Ovary (tissue), 3 donors: ENCODE results near the gene ALPG.

Experiments used
- POLR2A ChIP-seq: fragments of 450-650 bp; IDR thresholded peaks from one replicate; pipeline ENCODE4 v1.6.1; 2017; ENCODE audit warnings: antibody characterized with exemption, mild to moderate bottlenecking, moderate library complexity
- TF ChIP-seq, protein P1 (sequence below), 3 donors: fragments of 450-650 bp in 2 of 3; fragments of 200-600 bp in 1 of 3; IDR thresholded peaks; one replicate each; pipeline versions ENCODE4 v1.5.1 to v1.8.0; 2016 to 2022; ENCODE audit warnings: antibody characterized with exemption in 3 of 3, mild to moderate bottlenecking in 1 of 3
- donor health status: DM: no; HTN: no; CAD: no.

- TF ChIP-seq, protein P1, sequence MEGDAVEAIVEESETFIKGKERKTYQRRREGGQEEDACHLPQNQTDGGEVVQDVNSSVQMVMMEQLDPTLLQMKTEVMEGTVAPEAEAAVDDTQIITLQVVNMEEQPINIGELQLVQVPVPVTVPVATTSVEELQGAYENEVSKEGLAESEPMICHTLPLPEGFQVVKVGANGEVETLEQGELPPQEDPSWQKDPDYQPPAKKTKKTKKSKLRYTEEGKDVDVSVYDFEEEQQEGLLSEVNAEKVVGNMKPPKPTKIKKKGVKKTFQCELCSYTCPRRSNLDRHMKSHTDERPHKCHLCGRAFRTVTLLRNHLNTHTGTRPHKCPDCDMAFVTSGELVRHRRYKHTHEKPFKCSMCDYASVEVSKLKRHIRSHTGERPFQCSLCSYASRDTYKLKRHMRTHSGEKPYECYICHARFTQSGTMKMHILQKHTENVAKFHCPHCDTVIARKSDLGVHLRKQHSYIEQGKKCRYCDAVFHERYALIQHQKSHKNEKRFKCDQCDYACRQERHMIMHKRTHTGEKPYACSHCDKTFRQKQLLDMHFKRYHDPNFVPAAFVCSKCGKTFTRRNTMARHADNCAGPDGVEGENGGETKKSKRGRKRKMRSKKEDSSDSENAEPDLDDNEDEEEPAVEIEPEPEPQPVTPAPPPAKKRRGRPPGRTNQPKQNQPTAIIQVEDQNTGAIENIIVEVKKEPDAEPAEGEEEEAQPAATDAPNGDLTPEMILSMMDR (IDR thresholded peaks at IDR 0.05) = no peak
- TF ChIP-seq POLR2A = no peak
Measured at GRCh38 chr2:232376713-232377112, 29.9 kb upstream of the ALPG start.
